GM21737 (cell line): Measurements from ENCODE around the gene DRD3.

Experiments
- ATAC-seq: cut with Tn5 transposase; IDR thresholded peaks from one replicate; pipeline ENCODE4 v1.9.1; 2021; ENCODE audit warnings: mild to moderate bottlenecking, moderate library complexity; ENCODE audit not compliant: unreplicated experiment

Gene DRD3

DNA sequence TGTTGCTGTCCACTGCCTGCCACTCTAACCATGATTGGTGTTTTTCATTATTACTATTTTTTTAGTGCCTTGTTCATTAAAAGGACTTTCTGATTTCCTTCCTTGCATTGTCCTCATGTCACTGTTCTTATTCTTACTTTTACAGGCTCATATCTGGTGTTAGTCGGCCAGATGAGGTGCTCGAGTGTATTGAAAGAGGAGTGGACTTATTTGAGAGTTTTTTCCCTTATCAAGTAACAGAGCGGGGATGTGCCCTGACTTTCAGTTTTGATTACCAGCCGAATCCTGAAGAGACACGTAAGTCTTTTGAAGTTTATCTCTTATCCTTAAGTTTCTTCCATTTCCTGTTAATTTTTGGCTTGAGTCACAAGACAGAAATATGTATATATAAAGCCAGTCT lies 99.1 kb downstream of the DRD3 start:
- no peak for ATAC-seq

DNA sequence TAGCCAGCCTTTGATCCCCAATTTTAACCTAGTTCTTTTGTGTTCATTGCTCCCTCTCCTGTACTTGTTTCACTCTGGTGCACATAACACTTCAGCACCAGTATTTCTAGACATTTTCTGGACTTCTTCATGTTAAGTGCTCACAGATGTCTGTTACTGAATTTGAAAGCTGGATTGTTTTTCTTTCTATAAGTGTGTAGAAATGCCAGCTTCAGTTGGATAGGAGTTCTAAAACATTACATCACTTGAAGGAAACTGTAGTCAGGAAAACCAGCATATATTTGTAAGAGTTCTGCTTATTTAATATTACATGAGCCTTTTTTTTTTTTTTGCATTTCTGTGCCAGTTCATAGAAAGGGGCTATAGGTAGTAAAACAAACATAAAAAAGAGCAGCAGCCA lies 100.7 kb downstream of the DRD3 start:
- ATAC-seq: no peak
